Adrenal gland (tissue), 5 donors: ENCODE data around the gene ERF.

Experiments
- CTCF ChIP-seq, 6 experiments: fragments of 450-650 bp in 4 of 6; fragments of 200-600 bp in 2 of 6; sonication (generic) in 1 of 6; IDR thresholded peaks; 1 replicate in 5 of 6; 2 replicates in 1 of 6; pipeline versions ENCODE4 v1.5.1 to v1.8.0; 2016 to 2021; ENCODE audit warnings: antibody characterized with exemption in 6 of 6, mild to moderate bottlenecking in 2 of 6, moderate library complexity in 1 of 6
- POLR2A ChIP-seq, 2 donors: fragments of 450-650 bp; IDR thresholded peaks; one replicate each; pipeline ENCODE4 v1.6.1; 2017; ENCODE audit warnings: antibody characterized with exemption in 2 of 2, mild to moderate bottlenecking in 2 of 2, moderate library complexity in 1 of 2
- donor health status: DM: no; HTN: no; CAD: no.

- TF ChIP-seq CTCF (IDR thresholded peaks at IDR 0.05): no peak
- TF ChIP-seq POLR2A (IDR thresholded peaks at IDR 0.05): no peak
Measured at GRCh38 chr19:42232435-42232834, 22.5 kb downstream of the ERF start.
